GM19324 (cell line): ENCODE results near the gene PTPRU.
"Not testable (repeated sequence)": the region's sequence is repeated elsewhere in the genome, so short reads cannot be mapped to it uniquely, and the experiment has no call there.

Source experiments
- ATAC-seq: cut with Tn5 transposase; IDR thresholded peaks from one replicate; pipeline ENCODE4 v1.9.1; 2021; ENCODE audit warnings: mild to moderate bottlenecking, moderate library complexity; ENCODE audit not compliant: unreplicated experiment, low FRiP score

Gene PTPRU

GRCh38 chr1:29311352-29312030, 75.2 kb downstream of the PTPRU start:
- ATAC-seq, result no peak

- ATAC-seq, result no peak
These were observed 76.4 kb downstream of the PTPRU start for GRCh38 chr1:29312469-29313461.

GRCh38 chr1:29314685-29315084, 78.4 kb downstream of the PTPRU start:
- not testable (repeated sequence) for ATAC-seq

GRCh38 chr1:29315262-29315661, 78.9 kb downstream of the PTPRU start:
- no peak for ATAC-seq

GRCh38 chr1:29315876-29316275, 79.6 kb downstream of the PTPRU start:
- ATAC-seq, result no peak

GRCh38 chr1:29317063-29317915, 81.0 kb downstream of the PTPRU start:
- no peak for ATAC-seq

- no peak for ATAC-seq
These were observed 81.7 kb downstream of the PTPRU start for GRCh38 chr1:29317916-29318530.

- no peak for ATAC-seq
These were observed 82.4 kb downstream of the PTPRU start for GRCh38 chr1:29318724-29319123.

GRCh38 chr1:29319300-29320110, 83.2 kb downstream of the PTPRU start:
- no peak for ATAC-seq

- no peak for ATAC-seq
These were observed 84.0 kb downstream of the PTPRU start for GRCh38 chr1:29320156-29320940.

GRCh38 chr1:29321176-29321575, 84.9 kb downstream of the PTPRU start:
- no peak for ATAC-seq

GRCh38 chr1:29322147-29322694, 85.9 kb downstream of the PTPRU start:
- no peak for ATAC-seq

GRCh38 chr1:29322861-29323585, 86.7 kb downstream of the PTPRU start:
- ATAC-seq, result no peak

- no peak for ATAC-seq
These were observed 87.3 kb downstream of the PTPRU start for GRCh38 chr1:29323636-29324035.

- no peak for ATAC-seq
These were observed 87.9 kb downstream of the PTPRU start for GRCh38 chr1:29324202-29324601.

GRCh38 chr1:29324771-29325351, 88.5 kb downstream of the PTPRU start:
- ATAC-seq, result no peak

GRCh38 chr1:29325675-29326074, 89.4 kb downstream of the PTPRU start:
- ATAC-seq, result no peak
